GM18861 (cell line): Measurements from ENCODE around the gene CABP2.
"Not testable (repeated sequence)": the region's sequence is repeated elsewhere in the genome, so short reads cannot be mapped to it uniquely, and the experiment has no call there.

ENCODE experiments used
- ATAC-seq: cut with Tn5 transposase; IDR thresholded peaks from one replicate; pipeline ENCODE4 v1.9.1; 2021; ENCODE audit not compliant: unreplicated experiment

The CABP2 gene

GRCh38 chr11:67482275-67482826 lies 40.9 kb downstream of the CABP2 start:
- ATAC-seq = no peak

- ATAC-seq = not testable (repeated sequence)
Measured at GRCh38 chr11:67477344-67478050, 45.7 kb downstream of the CABP2 start.

GRCh38 chr11:67476692-67477091 lies 46.6 kb downstream of the CABP2 start:
- ATAC-seq = not testable (repeated sequence)

GRCh38 chr11:67472882-67473281 lies 50.4 kb downstream of the CABP2 start:
- no peak for ATAC-seq

GRCh38 chr11:67470337-67471002 lies 52.8 kb downstream of the CABP2 start:
- ATAC-seq = no peak

GRCh38 chr11:67469508-67469811 lies 53.8 kb downstream of the CABP2 start:
- ATAC-seq = no peak
